Neural cell (in vitro differentiated cells): ENCODE results near the gene TIGD1. TPM values are rescaled to one million over a fixed set of nuclear protein-coding genes. Genes with fewer than 3 reads are reported as not detected.

Experiments
- H2AFZ ChIP-seq: fragments of 200-600, 300-800 bp; sonication (generic), shearing (Covaris generic); 2 replicates; pipeline ENCODE4 v1.6.0; 2014; ENCODE audit warnings: low read depth, mild to moderate bottlenecking, antibody characterized with exemption, low read length, moderate library complexity
- H3F3A ChIP-seq: fragments of 200-600 bp; shearing (Covaris generic); 2 replicates; pipeline ENCODE4 v1.6.1; 2016; ENCODE audit warnings: mild to moderate bottlenecking, moderate library complexity, mixed read lengths, antibody characterized with exemption, low read length; ENCODE audit not compliant: insufficient read depth, poor library complexity, severe bottlenecking
- H3K27ac ChIP-seq: fragments of 200-600, 300-800 bp; sonication (generic), shearing (Covaris generic); 2 replicates; pipeline ENCODE4 v1.5.1; 2014; ENCODE audit warnings: mild to moderate bottlenecking, low read length, moderate library complexity
- H3K27me3 ChIP-seq: fragments of 300-800, 200-600 bp; sonication (generic), shearing (Covaris generic); 2 replicates; pipeline ENCODE4 v1.6.0; 2014; ENCODE audit warnings: mild to moderate bottlenecking, low read depth, low read length, moderate library complexity; ENCODE audit not compliant: insufficient read depth
- H3K36me3 ChIP-seq: fragments of 300-800, 200-600 bp; sonication (generic), shearing (Covaris generic); 2 replicates; pipeline ENCODE4 v1.5.1; 2014; ENCODE audit warnings: mild to moderate bottlenecking, antibody characterized with exemption, low read length, moderate library complexity; ENCODE audit not compliant: insufficient read depth
- H3K4me2 ChIP-seq: fragments of 300-800, 200-600 bp; sonication (generic), shearing (Covaris generic); 2 replicates; pipeline ENCODE4 v1.6.0; 2014; ENCODE audit warnings: mild to moderate bottlenecking, low read length
- H3K4me3 ChIP-seq: fragments of 300-800, 200-600 bp; sonication (generic), shearing (Covaris generic); 2 replicates; pipeline ENCODE4 v1.5.1; 2014; ENCODE audit warnings: mild to moderate bottlenecking, low read length, moderate library complexity
- H3K79me2 ChIP-seq: fragments of 200-600 bp; shearing (Covaris generic); replicated peaks from 2 replicates; pipeline ENCODE4 v1.6.0; 2014; ENCODE audit warnings: mild to moderate bottlenecking, low read length, moderate library complexity; ENCODE audit not compliant: insufficient read depth
- H3K9ac ChIP-seq: fragments of 300-800, 200-600 bp; sonication (generic), shearing (Covaris generic); 2 replicates; pipeline ENCODE4 v1.6.1; 2016; ENCODE audit warnings: mild to moderate bottlenecking, low read length, mixed read lengths
- H3K9me2 ChIP-seq: fragments of 200-600 bp; shearing (Covaris generic); 2 replicates; pipeline ENCODE4 v1.6.1; 2016; ENCODE audit warnings: mild to moderate bottlenecking, low read length, mixed read lengths; ENCODE audit not compliant: insufficient read depth
- H3K9me3 ChIP-seq: fragments of 200-600, 300-800 bp; sonication (generic), shearing (Covaris generic); 2 replicates; pipeline ENCODE4 v1.6.1; 2016; ENCODE audit warnings: mild to moderate bottlenecking, mixed run types, low read length, moderate library complexity, mixed read lengths
- H4K20me1 ChIP-seq: fragments of 200-600 bp; shearing (Covaris generic); 2 replicates; pipeline ENCODE4 v1.6.1; 2016; ENCODE audit warnings: mild to moderate bottlenecking, mixed run types; ENCODE audit not compliant: insufficient read depth
- EP300 ChIP-seq: fragments of 450-650 bp; conservative IDR thresholded peaks from 2 replicates; pipeline ENCODE4 v1.6.1; 2014; ENCODE audit warnings: antibody characterized with exemption, mild to moderate bottlenecking, moderate library complexity; ENCODE audit not compliant: poor library complexity, severe bottlenecking
- EZH2 ChIP-seq: fragments of 200-600, 300-800 bp; shearing (Covaris generic), sonication (generic); IDR thresholded peaks from 2 replicates; pipeline ENCODE4 v1.6.1; 2014; ENCODE audit warnings: antibody characterized with exemption, low read length, borderline replicate concordance, mild to moderate bottlenecking; ENCODE audit not compliant: insufficient read depth, poor library complexity, severe bottlenecking
- MXI1 ChIP-seq: fragments of 450-650 bp; conservative IDR thresholded peaks from 2 replicates; pipeline ENCODE4 v1.6.1; 2014; ENCODE audit warnings: antibody characterized with exemption, mild to moderate bottlenecking; ENCODE audit not compliant: poor library complexity, severe bottlenecking
- POLR2AphosphoS5 ChIP-seq: IDR thresholded peaks from 2 replicates; pipeline ENCODE4 v1.6.1; 2012
- RAD21 ChIP-seq: fragments of 450-650 bp; conservative IDR thresholded peaks from 2 replicates; pipeline ENCODE4 v1.6.1; 2014; ENCODE audit warnings: antibody characterized with exemption, mild to moderate bottlenecking, moderate library complexity
- REST ChIP-seq: IDR thresholded peaks from 2 replicates; pipeline ENCODE4 v1.6.1; 2012; ENCODE audit warnings: borderline replicate concordance
- SMC3 ChIP-seq: fragments of 450-650 bp; conservative IDR thresholded peaks from 2 replicates; pipeline ENCODE4 v1.6.1; 2014; ENCODE audit warnings: antibody characterized with exemption, mild to moderate bottlenecking, moderate library complexity; ENCODE audit not compliant: poor library complexity
- TAF1 ChIP-seq: IDR thresholded peaks from 2 replicates; pipeline ENCODE4 v1.6.1; 2012; ENCODE audit warnings: low read depth
- polyA plus RNA-seq: library from polyadenylated mRNA; depleted of rRNA; stranded (reverse); fragments of >200 nt; gene quantifications from 2 replicates; pipeline ENCODE4 v1.2.3, GENCODE V29; 2014
- TF ChIP-seq, protein P1 (sequence below): fragments of 450-650 bp; IDR thresholded peaks from 2 replicates; pipeline ENCODE4 v1.5.1; 2014; ENCODE audit warnings: antibody characterized with exemption, mild to moderate bottlenecking, moderate library complexity; ENCODE audit not compliant: poor library complexity, severe bottlenecking

Gene TIGD1
- polyA plus RNA-seq, 1 donor from 2014 or later: 29.3 TPM

DNA sequence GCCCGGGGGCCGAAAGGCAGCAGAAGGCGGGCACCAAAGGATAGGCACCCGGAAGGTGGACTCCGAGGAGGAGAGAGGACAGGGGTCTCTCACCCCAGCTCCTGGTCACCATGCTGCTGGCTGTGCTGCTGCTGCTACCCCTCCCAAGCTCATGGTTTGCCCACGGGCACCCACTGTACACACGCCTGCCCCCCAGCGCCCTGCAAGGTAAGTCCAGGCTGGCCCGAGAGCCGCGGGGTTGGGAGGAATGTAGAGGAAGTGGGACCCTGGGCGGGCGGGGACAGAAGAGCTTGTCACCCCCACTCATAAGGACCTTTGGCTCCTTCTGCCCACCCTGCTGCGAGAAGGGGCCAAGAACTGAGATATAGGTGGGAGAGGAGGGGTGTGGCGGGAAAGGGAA is 29.9 kb downstream of the TIGD1 start:
- TF ChIP-seq EP300 (no peak), MXI1 (no peak), SMC3 (no peak), TAF1 (no peak), EZH2 (no peak), REST (no peak), RAD21 (no peak), POLR2AphosphoS5 (no peak)
- TF ChIP-seq, protein P1, sequence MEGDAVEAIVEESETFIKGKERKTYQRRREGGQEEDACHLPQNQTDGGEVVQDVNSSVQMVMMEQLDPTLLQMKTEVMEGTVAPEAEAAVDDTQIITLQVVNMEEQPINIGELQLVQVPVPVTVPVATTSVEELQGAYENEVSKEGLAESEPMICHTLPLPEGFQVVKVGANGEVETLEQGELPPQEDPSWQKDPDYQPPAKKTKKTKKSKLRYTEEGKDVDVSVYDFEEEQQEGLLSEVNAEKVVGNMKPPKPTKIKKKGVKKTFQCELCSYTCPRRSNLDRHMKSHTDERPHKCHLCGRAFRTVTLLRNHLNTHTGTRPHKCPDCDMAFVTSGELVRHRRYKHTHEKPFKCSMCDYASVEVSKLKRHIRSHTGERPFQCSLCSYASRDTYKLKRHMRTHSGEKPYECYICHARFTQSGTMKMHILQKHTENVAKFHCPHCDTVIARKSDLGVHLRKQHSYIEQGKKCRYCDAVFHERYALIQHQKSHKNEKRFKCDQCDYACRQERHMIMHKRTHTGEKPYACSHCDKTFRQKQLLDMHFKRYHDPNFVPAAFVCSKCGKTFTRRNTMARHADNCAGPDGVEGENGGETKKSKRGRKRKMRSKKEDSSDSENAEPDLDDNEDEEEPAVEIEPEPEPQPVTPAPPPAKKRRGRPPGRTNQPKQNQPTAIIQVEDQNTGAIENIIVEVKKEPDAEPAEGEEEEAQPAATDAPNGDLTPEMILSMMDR: no peak

DNA sequence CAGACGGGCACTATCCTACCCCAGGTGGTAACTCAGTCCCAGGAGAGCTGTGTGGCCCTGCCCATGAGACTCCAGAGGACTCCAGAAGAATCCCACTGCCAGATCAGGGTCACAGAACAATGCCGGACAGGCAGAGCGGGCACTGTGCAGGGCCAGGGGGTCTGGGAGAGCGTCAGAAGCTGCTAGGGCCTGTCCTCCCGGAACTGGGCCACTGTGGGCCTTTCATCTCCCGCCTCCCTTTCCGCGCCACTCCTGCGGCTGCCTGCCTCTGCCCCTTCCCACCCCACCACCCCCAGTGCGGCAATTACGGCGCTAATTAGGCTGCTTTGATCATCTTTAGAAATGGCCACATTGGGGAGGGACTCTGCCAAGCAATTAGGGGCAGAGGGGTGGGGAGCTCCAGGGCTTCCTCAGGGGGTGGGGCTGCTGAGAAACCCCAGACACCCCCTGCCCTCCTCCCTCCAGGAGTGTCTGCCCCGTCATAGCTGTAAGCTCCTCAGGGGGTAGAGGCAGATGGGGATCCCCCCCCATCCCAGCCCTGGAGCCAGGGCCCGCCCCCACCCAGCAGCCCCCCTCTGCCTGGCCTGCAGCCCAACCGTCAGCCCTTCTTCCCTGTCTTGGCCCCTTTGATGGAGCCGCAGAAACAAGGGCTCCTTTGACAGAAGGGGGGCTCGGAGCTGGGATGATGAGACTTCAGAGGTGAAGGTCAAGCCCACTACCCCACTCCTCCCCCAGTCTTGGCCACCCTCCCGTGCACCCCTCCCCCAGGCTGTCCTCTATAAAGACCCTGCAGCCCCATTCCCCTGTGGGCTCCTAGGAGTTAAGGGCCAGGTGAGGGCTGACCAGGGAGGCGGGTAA is 30.5 kb downstream of the TIGD1 start, which contains the start of gene PRSS56:
TSS of gene PRSS56 (plus strand) at position 808 of the 858 bp plus-strand sequence. CDS start 211 bp downstream, outside the sequence.
- Histone ChIP-seq H3K27me3 (peaks cover 27% of the 10 kb centered on the region), H4K20me1 (no peaks in the 10 kb centered on the region)
- no peak for TF ChIP-seq TAF1
- no peak for TF ChIP-seq RAD21
- TF ChIP-seq EZH2: no peak
- TF ChIP-seq, protein P1: no peak
- no peak for TF ChIP-seq MXI1
- no peak for TF ChIP-seq SMC3
- no peak for TF ChIP-seq EP300
- TF ChIP-seq REST: no peak
- no peak for TF ChIP-seq POLR2AphosphoS5

More for the DNA sequence above, 29.9 kb downstream of the TIGD1 start:
- no peak overlapping the region for H3K4me3 ChIP-seq
- no peaks in the 10 kb centered on the region for H3K9me3 ChIP-seq
- peaks cover 28% of the 10 kb centered on the region for H3K27me3 ChIP-seq
- no peaks in the 10 kb centered on the region for H3K79me2 ChIP-seq
- H3K36me3 ChIP-seq: no peaks in the 10 kb centered on the region
- H3K9ac ChIP-seq: no peak overlapping the region
- H4K20me1 ChIP-seq: no peaks in the 10 kb centered on the region
- no peaks in the 10 kb centered on the region for H3K9me2 ChIP-seq
- no peak overlapping the region for H3K4me2 ChIP-seq
- H3K27ac ChIP-seq: no peak overlapping the region
- H2AFZ ChIP-seq: no peak overlapping the region
- H3F3A ChIP-seq: no peaks in the 10 kb centered on the region

More for the DNA sequence above, 30.5 kb downstream of the TIGD1 start, which contains the start of gene PRSS56:
- H3K4me2 ChIP-seq: no peak within 1 kb of the TSS
- no peak within 1 kb of the TSS for H3K27ac ChIP-seq
- no peaks in the 10 kb centered on the region for H3K36me3 ChIP-seq
- H3K9me3 ChIP-seq: no peaks in the 10 kb centered on the region
- H3K79me2 ChIP-seq: no peaks in the 10 kb centered on the region
- no peak within 1 kb of the TSS for H3K4me3 ChIP-seq
- no peak within 1 kb of the TSS for H3K9ac ChIP-seq
- no peaks in the 10 kb centered on the region for H3F3A ChIP-seq
- no peak within 1 kb of the TSS for H2AFZ ChIP-seq
- no peaks in the 10 kb centered on the region for H3K9me2 ChIP-seq
